HL-60 (cell line): ENCODE results near the gene PCED1B.

ENCODE experiments used
- CTCF ChIP-seq: IDR thresholded peaks from one replicate; pipeline ENCODE4 v1.5.1; 2011; ENCODE audit warnings: low read length, control low read depth, inconsistent platforms; ENCODE audit not compliant: insufficient read depth
- GABPA ChIP-seq: IDR thresholded peaks from 2 replicates; pipeline ENCODE4 v1.6.1; 2012; ENCODE audit warnings: low read depth
- POLR2AphosphoS5 ChIP-seq: IDR thresholded peaks from 2 replicates; pipeline ENCODE4 v1.6.1; 2012; ENCODE audit warnings: low read depth

GRCh38 chr12:47271800-47272239, 192.4 kb downstream of the PCED1B start:
- TF ChIP-seq CTCF (no peak), GABPA (no peak), POLR2AphosphoS5 (no peak)
